ENCODE measurements around the gene TCEAL3. TPM values are rescaled to one million over a fixed set of nuclear protein-coding genes. Genes with fewer than 3 reads are reported as not detected.

Gene TCEAL3
- polyA plus RNA-seq, 3 donors: 1.8 to 3.7 (median 2.1) TPM

DNA sequence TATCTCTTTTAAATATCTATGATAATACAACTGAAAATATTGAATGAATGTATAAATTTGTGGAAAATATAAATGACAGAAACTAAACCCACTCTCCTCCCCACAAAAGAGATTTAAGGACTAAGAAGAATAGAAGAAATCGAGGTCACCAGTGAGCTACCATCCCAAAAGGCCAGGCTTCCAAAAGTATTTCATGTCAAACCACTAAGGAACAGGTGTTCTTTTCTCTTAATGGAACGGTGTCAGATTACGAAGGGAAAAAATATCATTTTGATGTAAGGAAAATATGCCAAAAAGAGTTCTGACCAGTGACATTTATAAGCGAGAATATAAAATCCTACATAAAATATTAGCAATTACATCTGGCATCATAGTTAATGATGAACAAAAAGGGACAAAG, 36.0 kb upstream of the TCEAL3 start:
- no peak overlapping the region for H3K9ac ChIP-seq (ENCODE audit: insufficient read depth, low read length, poor library complexity, severe bottlenecking)
- no peaks in the 10 kb centered on the region for H3K9me3 ChIP-seq (replicated peaks in 1 of 2; ENCODE audit: control insufficient read depth in 1 of 2, insufficient read depth in 1 of 2, low read length in 2 of 2)
- TF ChIP-seq, protein P1, sequence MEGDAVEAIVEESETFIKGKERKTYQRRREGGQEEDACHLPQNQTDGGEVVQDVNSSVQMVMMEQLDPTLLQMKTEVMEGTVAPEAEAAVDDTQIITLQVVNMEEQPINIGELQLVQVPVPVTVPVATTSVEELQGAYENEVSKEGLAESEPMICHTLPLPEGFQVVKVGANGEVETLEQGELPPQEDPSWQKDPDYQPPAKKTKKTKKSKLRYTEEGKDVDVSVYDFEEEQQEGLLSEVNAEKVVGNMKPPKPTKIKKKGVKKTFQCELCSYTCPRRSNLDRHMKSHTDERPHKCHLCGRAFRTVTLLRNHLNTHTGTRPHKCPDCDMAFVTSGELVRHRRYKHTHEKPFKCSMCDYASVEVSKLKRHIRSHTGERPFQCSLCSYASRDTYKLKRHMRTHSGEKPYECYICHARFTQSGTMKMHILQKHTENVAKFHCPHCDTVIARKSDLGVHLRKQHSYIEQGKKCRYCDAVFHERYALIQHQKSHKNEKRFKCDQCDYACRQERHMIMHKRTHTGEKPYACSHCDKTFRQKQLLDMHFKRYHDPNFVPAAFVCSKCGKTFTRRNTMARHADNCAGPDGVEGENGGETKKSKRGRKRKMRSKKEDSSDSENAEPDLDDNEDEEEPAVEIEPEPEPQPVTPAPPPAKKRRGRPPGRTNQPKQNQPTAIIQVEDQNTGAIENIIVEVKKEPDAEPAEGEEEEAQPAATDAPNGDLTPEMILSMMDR (IDR thresholded peaks at IDR 0.05): no peak
- H3K27ac ChIP-seq (ENCODE audit: low read depth in 1 of 2, low read length in 2 of 2): no peak overlapping the region
- Mint-ChIP-seq H3K27me3 (ENCODE audit: low read depth in 3 of 3) (peaks cover 0 to 5% (median 2%) of the 10 kb centered on the region in 3 donors), H3K27ac (no peak overlapping the region), H3K36me3 (no peaks in the 10 kb centered on the region), H3K9me3 (no peaks in the 10 kb centered on the region), H3K4me1 (no peaks in the 10 kb centered on the region), H3K4me3 (no peak overlapping the region)
- no peaks in the 10 kb centered on the region for H4K20me1 ChIP-seq (ENCODE audit: insufficient read depth, low read length)
- no peak overlapping the region for H3K4me2 ChIP-seq (replicated peaks; ENCODE audit: extremely low read depth, low read length, poor library complexity, severe bottlenecking)
- WGBS (ENCODE audit: insufficient coverage): no CpG with 5 or more reads among the region's 4 CpGs
- no peaks in the 10 kb centered on the region for H3K4me1 ChIP-seq (ENCODE audit: control insufficient read depth in 1 of 2, insufficient read depth in 2 of 2, low read length in 2 of 2)
- no peaks in the 10 kb centered on the region for H3K79me2 ChIP-seq (ENCODE audit: insufficient read depth, low read length)
- no peak overlapping the region for H3K4me3 ChIP-seq (replicated peaks in 1 of 3; ENCODE audit: low read depth in 2 of 3, low read length in 3 of 3)
- H2AFZ ChIP-seq (ENCODE audit: insufficient read depth, low read depth, low read length, poor library complexity, severe bottlenecking): no peak overlapping the region
- H3K36me3 ChIP-seq (replicated peaks in 1 of 2; ENCODE audit: control insufficient read depth in 1 of 2, insufficient read depth in 2 of 2, low read length in 2 of 2): no peaks in the 10 kb centered on the region
- no peaks in the 10 kb centered on the region for H3K27me3 ChIP-seq (ENCODE audit: control insufficient read depth in 2 of 2, insufficient read depth in 2 of 2, low read length in 2 of 2)
- no peak for DNase-seq
- intact Hi-C loops (cut with micrococcal nuclease): no loop called here

DNA sequence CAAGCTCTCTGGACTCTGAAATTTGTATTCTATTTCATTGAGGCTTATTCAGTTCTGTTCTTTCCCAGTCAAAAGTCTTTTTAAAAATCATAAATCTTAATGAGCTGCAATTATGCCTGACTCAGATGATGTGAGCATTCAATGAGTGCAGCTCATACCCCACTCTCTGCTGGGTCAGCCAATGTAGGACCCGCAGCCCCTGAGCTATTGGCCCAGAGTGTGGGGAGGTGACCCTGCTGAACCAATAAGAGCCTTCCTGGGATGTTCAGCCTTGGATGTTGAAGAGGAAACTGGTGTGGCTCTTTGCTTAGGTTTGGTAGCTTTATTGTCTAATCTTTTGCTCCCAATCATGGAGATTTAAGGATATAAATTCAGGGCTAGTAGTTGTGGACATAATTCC, 34.6 kb upstream of the TCEAL3 start:
- no peaks in the 10 kb centered on the region for H3K9me3 ChIP-seq (replicated peaks in 1 of 2; ENCODE audit: control insufficient read depth in 1 of 2, insufficient read depth in 1 of 2, low read length in 2 of 2)
- H2AFZ ChIP-seq (ENCODE audit: insufficient read depth, low read depth, low read length, poor library complexity, severe bottlenecking): no peak overlapping the region
- TF ChIP-seq, protein P1 (IDR thresholded peaks at IDR 0.05): no peak
- H3K79me2 ChIP-seq (ENCODE audit: insufficient read depth, low read length): no peaks in the 10 kb centered on the region
- H3K4me3 Mint-ChIP-seq: no peak overlapping the region
- peaks cover 0 to 5% (median 2%) of the 10 kb centered on the region in 3 donors for H3K27me3 Mint-ChIP-seq (ENCODE audit: low read depth in 3 of 3)
- H3K27ac Mint-ChIP-seq: no peak overlapping the region
- H3K4me1 Mint-ChIP-seq: no peaks in the 10 kb centered on the region
- no peaks in the 10 kb centered on the region for H3K9me3 Mint-ChIP-seq
- H3K4me3 ChIP-seq (replicated peaks in 1 of 3; ENCODE audit: low read depth in 2 of 3, low read length in 3 of 3): no peak overlapping the region
- WGBS (ENCODE audit: insufficient coverage): no CpG with 5 or more reads among the region's 1 CpG
- H3K4me1 ChIP-seq (ENCODE audit: control insufficient read depth in 1 of 2, insufficient read depth in 2 of 2, low read length in 2 of 2): no peaks in the 10 kb centered on the region
- H3K4me2 ChIP-seq (replicated peaks; ENCODE audit: extremely low read depth, low read length, poor library complexity, severe bottlenecking): no peak overlapping the region
- DNase-seq: no peak
- H3K27me3 ChIP-seq (ENCODE audit: control insufficient read depth in 2 of 2, insufficient read depth in 2 of 2, low read length in 2 of 2): no peaks in the 10 kb centered on the region
- intact Hi-C loops (cut with micrococcal nuclease): no loop called here
- no peak overlapping the region for H3K27ac ChIP-seq (ENCODE audit: low read depth in 1 of 2, low read length in 2 of 2)
- H3K9ac ChIP-seq (ENCODE audit: insufficient read depth, low read length, poor library complexity, severe bottlenecking): no peak overlapping the region
- H3K36me3 ChIP-seq (replicated peaks in 1 of 2; ENCODE audit: control insufficient read depth in 1 of 2, insufficient read depth in 2 of 2, low read length in 2 of 2): no peaks in the 10 kb centered on the region
- no peaks in the 10 kb centered on the region for H3K36me3 Mint-ChIP-seq
- no peaks in the 10 kb centered on the region for H4K20me1 ChIP-seq (ENCODE audit: insufficient read depth, low read length)

All from CD14-positive monocyte (primary cell).